HG02938 (cell line): ENCODE results near the gene EBF3.

Experiments used
- ATAC-seq: cut with Tn5 transposase; IDR thresholded peaks from one replicate; pipeline ENCODE4 v1.9.1; 2021; ENCODE audit warnings: mild to moderate bottlenecking, moderate library complexity; ENCODE audit not compliant: unreplicated experiment

The EBF3 gene

DNA sequence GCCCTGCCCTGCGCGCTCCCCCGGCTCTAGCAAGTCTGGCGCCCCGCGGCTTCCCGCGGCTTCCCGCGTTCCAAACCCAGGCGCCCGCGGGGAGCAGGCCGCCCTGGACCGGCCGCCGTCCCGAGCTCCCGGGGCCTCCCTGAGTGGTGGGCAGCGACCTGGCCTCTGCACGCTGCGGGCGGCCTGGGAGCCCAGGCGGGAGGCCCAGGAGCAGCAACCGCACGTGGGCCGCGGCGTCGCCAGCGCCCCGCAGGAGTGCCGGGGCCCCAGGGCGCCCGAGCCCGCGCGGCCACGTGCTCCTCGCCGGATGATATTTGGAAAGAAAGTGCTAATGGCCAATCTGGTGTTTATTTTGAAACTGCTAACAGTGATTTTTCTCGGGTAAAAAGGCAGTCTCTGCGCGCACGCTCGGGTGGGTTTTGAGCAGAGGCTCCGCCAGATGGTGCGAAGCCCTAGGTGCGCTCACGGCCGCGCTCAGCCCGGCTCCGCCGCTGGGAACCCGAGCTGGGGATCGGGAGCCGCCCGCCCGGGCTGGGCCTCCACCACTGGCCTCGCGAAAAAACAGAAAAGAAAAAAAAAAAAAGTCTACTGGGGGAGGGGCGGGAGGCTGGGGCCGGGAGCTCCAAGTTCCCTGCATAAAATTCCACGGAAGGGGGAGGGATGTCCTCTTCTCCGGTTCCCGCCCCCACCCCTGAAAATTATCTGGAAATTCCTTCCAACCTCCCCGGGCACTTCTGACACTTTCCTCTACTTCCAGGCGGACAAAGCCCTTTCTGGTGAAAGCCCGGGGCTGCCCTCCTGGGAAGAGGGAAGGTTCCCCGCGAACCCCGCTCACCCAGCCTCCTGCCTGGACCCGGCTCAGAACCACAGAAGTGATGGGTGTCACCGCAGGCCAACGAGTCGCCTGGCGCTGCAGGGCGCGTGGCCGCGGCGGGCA, 4.3 kb downstream of the EBF3 start:
- no peak for ATAC-seq

DNA sequence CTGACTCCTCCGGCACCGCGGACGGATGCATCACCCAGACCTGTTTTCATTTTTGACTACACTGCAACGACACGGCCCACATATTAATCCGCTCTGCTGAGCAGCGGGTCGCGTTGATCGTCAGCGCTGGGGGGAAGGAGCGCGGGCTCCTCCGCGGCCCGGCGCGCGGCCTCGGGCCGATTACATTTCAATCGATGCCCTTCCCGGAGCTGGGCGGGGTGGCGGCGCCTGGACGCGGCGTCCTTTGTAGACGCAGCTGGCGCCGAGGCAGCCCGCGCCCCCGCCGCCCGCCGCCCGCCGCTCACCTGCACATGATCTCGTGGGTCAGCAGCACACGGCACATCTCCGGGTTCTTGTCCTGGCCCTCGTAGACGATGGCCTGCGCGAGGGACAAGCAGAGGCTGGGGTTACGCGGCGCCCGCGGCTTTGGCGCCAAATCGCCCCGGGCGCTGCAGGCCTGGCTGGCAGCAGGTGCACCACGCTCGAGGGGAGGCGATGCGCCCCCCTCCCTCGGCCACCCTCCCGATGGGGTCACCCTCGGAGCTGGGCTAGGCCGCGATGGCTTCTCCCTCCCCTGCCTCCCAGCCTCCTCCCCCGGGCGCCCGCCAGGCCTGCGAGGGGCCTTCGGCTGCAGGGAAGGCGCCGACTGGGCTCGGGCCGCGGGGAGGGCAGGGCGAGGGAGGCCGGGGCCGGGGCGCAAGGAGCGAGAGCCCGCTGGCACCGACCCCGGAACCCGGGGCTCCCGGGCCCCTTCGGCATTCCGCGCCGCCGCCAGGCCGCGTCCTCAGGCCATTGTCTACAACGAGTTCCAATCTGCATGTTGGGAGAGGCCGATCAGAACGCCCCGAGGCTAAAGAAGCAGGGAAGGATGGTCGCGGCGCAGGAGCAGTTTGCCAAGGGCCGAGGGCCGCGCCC, 5.2 kb downstream of the EBF3 start:
- ATAC-seq, result no peak

DNA sequence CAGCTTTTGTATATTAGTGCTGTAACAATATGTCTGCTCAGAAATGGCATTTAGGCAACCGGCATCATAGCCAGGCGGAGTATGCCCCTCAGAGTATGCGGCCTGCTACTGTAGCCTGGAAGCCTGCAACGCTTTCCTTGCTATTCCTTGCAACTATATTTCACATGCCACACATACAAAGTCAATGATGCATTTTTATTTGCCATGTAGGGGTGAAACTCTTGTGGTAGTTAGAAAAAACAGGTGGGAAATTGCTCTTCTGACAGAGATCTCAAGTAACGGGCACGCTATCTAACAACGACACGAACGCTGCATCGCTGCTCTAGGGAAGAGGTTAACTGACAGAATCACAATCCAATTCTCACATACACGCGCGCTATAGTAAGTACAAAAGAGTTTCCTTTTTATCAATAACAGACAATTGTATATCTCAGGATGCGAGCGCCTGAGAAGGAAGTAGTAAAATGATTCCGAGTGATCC, 5.9 kb downstream of the EBF3 start:
- ATAC-seq, result no peak

DNA sequence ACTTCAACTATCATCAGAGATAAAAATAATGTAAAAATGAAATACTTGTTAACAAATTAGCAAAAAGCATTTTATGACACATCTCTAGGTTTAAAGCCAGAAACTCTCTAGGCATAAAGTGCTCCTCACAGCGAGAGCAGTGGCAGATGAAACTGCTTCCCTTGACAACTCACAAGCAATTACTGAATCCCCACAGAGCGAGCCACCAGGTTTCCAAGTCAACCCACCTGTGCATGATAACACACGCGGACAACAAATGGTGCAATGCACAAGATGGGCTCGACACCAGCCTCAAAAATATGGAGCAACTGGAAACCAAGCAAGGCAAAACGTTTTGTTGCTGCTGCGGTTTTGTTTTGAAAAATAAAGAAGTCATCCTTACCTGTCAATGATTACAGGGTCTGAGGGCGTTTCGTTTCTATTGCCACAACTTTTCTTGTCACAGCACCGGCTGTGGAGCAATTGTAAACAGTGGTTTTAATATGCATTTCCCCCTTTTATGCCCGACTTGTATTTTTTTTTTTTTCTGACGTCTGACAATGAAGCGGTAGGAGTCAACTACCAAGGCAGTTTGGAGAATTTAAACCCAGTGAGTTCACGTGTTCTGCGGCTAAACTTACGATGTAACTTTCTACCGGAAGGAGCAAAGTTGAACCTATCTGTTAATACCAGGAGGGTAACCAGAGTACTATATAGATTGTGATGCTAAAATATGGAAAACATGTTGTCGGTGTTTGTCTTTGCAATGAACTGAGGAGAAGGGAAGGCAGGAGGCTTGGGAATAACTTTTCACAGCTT, 7.0 kb downstream of the EBF3 start:
- no peak for ATAC-seq

DNA sequence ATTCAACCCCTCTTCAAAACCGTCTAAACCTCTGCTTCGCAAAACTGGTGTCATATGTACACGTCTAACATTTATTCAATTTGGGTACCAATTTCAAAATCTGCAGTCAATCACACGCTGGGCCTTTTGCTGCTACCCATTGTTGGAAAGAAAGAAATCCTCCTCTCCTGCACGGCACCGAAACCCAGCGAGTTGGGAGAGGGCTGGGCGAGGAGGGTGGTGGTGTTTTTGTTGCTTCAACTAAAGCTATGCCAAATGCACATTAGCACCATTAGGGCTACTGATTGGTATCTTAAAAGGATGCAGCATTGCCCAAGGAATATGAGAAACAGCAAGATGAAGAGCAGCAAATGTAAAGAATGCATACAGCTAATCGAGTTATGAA, 7.8 kb downstream of the EBF3 start:
- no peak for ATAC-seq

DNA sequence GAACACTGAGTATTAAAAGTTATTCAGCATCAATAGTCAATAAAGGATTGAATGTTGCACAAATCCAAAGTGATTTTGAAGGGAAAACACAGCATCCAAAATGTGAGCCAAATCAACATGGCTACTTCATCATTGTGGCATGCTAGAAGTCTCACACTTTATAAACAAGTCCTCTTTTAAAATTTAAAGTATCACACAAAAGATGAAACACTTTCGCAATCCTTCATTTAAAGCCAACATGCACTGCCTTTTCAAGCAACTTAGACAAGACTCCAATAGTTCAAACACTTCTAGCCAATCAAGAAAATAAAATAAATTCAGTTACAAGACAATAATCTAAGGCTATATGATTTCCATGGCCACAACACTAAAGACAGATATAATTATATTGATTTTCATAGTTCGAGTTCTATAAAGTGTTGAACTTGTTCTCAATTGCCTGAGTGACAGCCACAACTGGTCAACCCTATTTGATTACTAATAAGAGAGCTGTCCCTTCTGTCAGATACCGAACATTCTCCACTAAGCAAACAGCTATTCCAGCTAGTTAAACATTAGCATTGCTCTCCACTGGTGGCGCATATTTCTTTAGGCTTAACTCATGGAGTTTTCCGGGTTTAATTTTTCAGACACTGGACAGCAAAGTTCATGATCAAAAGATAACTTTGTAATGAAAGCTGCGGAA, 8.3 kb downstream of the EBF3 start:
- no peak for ATAC-seq

DNA sequence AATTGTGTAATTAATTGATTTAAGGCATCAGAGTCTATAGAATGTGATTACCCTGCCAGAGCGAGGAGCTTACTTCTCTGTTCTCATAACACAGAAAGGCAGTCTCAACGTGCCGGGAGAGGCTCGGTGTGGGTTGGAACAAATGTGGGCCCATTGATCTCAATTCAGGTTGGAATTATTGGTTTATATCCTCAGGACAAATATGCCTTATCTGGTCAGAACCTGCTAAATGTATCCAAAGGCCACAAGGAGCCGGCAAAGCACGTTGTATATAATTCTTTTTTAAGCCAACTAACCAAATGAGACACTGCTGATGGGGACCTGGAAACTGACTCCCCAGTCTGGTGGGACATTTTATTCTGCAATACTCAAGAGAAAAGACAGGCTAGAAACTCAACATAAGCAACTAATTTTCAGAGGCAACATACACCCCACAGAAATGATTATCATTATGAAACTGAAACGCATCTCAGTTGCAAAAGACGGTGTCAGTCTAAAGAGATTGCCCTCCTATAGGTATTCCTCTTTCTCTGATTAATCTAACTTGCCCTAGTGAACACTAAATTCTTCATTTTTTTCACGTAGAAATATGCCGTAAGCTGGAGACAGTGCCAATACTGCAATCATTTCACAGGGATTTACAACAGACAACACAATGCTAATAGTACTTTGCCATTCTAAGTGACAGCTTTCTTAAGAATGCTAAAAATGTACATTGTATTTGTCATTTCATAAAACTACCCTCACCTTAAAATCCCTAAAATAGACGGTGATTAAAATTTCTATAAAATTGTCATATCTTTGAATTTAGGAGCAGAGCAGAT, 9.4 kb downstream of the EBF3 start:
- no peak for ATAC-seq

DNA sequence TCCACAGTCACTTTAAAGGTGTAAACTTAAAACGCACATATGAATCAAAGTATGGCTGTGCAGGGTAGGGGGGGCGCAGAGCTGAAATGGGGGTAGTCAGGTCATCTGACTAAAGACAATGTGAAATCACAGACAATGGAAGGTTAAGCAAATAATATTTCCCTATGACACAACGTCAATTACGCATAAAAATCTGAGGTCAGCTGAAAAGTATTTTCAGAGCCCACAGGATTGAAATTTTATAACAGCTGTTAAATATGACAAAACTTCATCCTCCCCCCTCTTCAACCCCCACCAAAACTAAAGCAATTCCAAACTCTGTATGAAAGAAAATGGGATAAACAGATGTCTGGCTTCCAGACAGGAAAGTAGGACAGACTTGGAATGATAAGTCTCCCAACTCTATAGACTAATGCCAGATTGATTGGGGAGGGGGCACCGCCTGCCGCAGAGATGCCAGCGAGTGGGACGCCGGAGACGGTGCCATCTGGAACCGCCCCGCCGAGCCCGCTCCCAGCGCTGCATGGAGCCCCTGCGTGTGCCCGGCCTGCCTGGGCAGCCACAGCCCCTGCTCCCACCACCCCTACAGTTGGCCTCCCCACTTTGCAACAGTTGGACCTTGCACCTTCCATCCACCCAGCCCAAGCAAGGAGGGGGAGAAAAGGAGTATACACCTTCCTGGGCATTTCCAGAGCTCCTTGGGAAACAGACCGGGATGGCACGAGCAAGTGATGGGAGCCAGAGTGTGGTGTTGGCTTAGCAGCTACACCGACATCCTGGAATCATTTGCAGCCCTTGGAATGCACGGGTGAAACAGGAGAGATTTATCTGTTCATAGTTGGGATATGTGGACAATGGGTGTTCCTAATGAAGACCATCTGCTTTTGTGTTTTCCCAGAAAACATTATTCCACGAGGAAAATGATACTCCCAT, 10.7 kb downstream of the EBF3 start:
- no peak for ATAC-seq

DNA sequence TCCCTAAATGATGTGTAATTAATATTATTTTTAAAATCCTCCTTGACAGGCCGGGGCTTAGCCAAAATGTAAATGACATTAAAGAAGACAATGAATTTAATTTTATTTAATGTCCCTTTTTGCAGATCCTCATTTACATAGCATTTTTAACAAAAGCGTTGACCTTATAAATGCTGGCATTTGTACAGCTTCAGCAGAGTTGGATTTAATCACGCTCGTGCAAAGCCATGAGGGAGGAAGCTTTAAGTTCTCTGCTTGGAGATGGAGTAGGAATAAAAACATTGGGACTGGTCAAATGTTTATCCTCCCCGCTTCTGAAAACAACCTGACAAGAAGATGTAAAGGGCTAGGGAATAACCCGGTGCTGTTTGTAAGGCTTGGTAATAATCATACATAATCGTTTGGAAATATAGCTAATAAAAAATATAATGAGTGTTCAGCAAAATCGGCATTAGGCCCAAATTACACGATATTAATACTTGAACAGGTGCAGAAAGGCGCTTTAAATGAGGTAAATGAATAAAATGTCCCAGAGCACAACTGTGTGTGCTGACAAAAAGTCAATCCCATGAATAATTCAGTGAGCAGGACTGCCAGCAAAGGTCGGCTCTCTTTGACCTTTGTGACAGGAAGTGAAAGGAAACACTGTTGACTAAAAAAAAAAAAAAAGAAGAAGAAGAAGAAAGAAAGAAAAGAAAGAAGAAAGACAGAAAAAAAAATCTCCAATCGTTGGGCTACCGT, 11.5 kb downstream of the EBF3 start:
- ATAC-seq, result no peak

DNA sequence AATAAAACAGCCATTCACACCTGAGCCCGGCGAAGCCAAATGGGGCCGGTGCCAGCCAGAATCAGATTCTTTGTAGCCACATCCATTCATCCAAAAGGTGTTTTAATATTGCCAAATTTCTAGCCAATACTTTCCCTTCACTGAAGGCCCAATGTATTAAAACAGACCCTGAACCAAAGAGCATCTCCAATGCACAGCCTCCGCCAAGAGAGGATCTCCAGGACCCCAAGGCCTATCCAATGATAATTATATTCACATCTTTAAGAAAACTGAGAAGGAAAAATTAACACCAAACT, 12.2 kb downstream of the EBF3 start:
- no peak for ATAC-seq

DNA sequence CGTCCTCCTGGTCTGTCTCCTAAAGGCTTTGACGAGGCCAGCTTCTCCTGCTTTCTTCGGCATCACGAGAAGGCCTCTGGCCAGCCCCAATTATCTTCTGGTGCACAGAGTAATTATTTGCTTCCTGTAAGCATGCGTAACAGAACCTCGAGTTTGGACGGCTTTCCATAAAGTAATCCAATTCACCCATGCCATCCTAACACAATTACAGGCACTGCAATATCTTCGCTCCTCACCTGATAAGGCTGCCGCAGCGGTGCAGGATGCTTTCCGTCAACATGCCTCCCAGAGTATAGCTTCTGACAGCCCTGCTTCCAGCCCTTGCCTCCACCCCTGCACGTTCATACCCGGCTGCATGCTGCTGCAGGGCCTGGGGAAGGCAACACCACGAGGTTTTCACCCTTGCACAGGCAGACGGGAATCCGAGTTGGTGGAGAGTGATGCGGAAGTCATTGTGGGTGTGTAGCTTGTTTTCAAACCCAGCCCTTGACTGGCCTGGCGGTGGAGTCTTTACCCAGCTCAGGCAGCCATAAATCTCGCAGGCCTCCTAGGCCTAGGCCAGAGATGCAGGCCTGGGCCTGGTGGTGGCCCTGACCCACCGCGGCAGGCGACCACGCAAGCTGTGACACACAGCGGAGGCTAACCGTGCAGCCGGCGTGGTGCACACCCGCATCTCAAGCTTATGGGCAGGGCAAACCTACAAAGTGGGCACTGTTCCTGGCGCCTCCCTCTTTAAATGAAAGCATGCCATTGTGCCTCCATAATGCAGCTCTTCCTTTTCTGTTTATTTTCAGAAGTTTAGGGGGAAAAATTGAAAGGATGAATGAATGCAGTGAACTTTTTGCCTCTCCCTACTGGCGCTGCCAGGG, 12.7 kb downstream of the EBF3 start:
- ATAC-seq, result no peak

DNA sequence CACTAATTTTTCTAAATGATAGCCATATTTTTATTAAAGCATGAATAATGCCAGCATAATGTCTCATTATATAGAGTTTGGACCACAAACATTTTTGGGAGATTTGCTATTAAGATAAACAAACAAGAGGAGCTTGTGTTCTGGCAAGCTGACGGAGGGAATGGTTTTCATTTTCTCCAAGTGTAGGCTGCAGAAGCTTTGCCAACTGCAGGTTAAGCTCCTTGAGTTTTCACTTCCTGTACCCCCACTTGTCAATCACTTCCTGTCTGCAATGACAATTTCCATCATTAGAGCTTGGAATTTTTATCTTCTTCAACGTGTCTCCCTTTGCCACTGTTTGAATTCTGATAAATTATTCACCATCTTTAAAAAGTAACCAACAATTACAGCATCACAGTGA, 13.4 kb downstream of the EBF3 start:
- no peak for ATAC-seq

DNA sequence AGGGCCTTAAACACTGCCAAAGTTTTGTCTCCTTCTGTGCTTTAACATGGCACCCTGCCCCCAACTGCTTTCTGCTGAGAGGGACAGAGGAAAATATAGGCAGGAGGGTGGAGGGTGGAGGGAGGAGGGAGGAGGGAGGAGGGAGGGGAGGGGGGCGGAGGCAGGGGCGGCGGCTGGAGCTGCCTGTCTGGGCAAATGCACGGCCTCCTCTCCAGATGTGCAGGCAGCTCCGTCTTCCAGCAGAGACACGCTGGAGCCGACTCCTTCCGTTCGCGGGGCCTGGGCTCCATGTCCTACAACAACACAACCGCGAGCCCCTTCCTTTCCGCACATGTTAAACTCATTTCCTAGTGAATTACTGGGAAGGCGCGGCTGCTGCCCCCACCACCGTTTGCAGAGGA, 14.2 kb downstream of the EBF3 start:
- ATAC-seq, result no peak

DNA sequence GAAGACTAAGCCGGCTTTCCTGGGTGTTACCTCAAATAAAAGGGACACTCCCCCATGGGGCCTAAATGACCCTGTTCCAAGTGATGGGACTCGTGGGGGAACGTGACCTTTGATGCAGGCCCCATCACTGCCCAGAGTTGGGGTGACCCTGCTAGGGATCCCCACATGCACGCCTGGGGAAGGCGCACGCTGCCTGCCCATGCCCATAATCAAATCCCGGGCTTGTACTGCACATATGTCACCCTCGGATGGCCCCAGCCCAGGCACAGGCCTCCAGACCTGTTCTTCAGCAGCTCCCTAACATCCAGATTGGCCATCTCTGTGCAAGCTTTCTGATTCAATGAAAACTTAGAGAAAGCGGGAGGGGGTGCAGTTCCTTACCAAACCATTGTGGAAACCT, 14.7 kb downstream of the EBF3 start:
- no peak for ATAC-seq

DNA sequence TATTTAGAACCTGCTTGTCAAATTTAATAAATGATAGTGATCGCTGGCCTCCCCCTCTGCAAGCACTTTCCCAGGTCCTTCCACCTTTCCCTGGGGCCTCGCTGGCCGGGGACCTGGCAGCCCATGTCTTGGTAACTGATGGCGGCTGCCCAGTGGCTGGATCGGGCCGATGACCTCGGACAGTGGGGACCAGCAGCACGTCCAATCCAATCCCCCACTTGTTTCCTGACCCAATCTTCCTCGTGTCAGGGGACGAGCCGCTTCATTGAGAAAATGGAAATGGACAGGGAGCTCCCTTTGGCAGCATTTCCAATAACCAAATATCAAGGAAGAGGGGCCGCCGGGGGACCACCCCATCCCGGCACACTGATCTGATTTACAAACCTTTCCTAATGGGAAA, 17.2 kb downstream of the EBF3 start:
- ATAC-seq, result no peak

DNA sequence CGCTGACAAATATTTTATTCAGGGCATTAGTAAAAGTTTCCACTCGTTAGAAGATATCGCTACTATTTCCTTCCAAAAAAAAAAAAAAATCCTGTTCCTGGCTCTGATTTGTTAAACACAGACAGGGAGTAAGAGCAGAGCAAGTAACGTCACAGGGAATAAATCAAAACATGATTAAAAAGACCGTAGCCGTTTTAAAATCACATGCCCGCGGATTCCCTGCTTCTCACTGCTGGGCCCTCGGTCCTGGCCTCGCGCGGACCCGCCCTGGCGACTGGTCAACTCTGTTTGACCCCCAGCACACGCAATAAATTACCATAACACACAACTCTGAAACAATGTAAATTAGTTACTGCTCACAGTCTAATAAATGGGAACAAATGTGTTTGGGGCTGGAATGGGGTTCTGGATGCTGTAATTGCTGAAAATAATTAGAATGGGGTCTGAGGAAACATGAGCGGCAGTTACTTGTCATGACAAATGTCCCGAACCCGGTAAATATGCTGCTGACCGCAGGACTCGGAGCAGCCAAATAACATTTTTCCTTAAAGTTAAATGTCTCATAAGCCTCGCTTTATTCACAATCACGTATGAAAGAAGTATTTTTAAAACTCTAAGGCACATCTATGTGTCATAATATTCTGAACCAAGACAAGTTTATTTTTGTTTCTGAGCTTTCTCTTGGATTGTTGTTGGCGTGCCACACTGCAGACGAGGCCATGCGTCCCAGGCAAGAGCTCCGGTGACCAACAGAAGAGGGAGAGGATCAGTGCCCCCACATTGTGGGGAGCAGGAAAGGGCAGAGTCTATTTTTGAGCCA, 17.9 kb downstream of the EBF3 start:
- ATAC-seq, result no peak
